Tibial nerve (tissue), 3 donors: ENCODE measurements around the gene SPATA20.

ENCODE experiments used
- POLR2A ChIP-seq, 2 donors: fragments of 450-650 bp; IDR thresholded peaks; one replicate each; pipeline ENCODE4 v1.6.1; 2017; ENCODE audit warnings: antibody characterized with exemption in 2 of 2, mild to moderate bottlenecking in 2 of 2, moderate library complexity in 2 of 2
- TF ChIP-seq, protein P1 (sequence below), 5 experiments: fragments of 200-600 bp in 3 of 5; fragments of 450-650 bp in 2 of 5; sonication (generic) in 3 of 5; IDR thresholded peaks; one replicate each; pipeline ENCODE4 v1.5.1; 2016 to 2019; ENCODE audit warnings: antibody characterized with exemption in 5 of 5, mild to moderate bottlenecking in 3 of 5, moderate library complexity in 2 of 5

DNA sequence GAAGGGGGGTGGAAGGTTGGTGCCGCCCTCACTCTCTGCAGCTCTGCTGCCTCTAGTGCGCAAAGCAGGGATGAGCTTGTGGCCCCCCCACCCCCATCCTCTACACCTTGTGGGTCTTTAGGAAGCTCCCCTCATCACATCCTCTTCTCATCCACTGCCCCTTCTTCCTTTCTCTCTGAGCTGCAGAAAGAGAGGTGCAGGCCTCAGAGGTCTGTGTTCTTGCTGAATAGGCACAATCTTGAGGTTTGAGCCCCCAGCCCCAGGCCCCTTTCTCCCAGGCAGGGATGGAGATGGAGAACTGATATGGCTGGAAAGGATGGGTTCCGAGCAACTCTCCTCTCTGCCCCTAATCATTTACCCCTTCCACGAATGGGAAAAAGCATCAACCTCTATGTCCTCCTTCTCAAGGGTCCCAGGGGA is 16.1 kb downstream of the SPATA20 start:
- no peak for TF ChIP-seq POLR2A (IDR thresholded peaks at IDR 0.05)
- TF ChIP-seq, protein P1, sequence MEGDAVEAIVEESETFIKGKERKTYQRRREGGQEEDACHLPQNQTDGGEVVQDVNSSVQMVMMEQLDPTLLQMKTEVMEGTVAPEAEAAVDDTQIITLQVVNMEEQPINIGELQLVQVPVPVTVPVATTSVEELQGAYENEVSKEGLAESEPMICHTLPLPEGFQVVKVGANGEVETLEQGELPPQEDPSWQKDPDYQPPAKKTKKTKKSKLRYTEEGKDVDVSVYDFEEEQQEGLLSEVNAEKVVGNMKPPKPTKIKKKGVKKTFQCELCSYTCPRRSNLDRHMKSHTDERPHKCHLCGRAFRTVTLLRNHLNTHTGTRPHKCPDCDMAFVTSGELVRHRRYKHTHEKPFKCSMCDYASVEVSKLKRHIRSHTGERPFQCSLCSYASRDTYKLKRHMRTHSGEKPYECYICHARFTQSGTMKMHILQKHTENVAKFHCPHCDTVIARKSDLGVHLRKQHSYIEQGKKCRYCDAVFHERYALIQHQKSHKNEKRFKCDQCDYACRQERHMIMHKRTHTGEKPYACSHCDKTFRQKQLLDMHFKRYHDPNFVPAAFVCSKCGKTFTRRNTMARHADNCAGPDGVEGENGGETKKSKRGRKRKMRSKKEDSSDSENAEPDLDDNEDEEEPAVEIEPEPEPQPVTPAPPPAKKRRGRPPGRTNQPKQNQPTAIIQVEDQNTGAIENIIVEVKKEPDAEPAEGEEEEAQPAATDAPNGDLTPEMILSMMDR (IDR thresholded peaks at IDR 0.05), result no peak
